Endothelial cell (in vitro differentiated cells): ENCODE data around the gene DNAJC1. TPM values are rescaled to one million over a fixed set of nuclear protein-coding genes. Genes with fewer than 3 reads are reported as not detected.

Source experiments
- DNase-seq: peaks from one replicate; pipeline ENCODE4 v3.0.0; 2021; ENCODE audit warnings: low spot score
- H3K27ac Mint-ChIP-seq: one replicate; pipeline ENCODE4 v1.8.0; 2021; ENCODE audit warnings: mixed read lengths, inconsistent platforms; ENCODE audit not compliant: unreplicated experiment
- H3K27me3 Mint-ChIP-seq: one replicate; pipeline ENCODE4 v1.8.0; 2021; ENCODE audit warnings: mild to moderate bottlenecking, moderate library complexity, mixed read lengths, inconsistent platforms; ENCODE audit not compliant: unreplicated experiment
- H3K36me3 Mint-ChIP-seq: one replicate; pipeline ENCODE4 v1.8.0; 2021; ENCODE audit warnings: mild to moderate bottlenecking, low read depth, mixed read lengths, inconsistent platforms; ENCODE audit not compliant: unreplicated experiment
- H3K4me1 Mint-ChIP-seq: one replicate; pipeline ENCODE4 v1.8.0; 2021; ENCODE audit warnings: mild to moderate bottlenecking, mixed read lengths, inconsistent platforms; ENCODE audit not compliant: unreplicated experiment
- H3K4me3 Mint-ChIP-seq: one replicate; pipeline ENCODE4 v1.8.0; 2021; ENCODE audit warnings: mild to moderate bottlenecking, mixed read lengths, inconsistent platforms; ENCODE audit not compliant: unreplicated experiment
- H3K9me3 Mint-ChIP-seq: one replicate; pipeline ENCODE4 v1.8.0; 2021; ENCODE audit warnings: mixed read lengths, inconsistent platforms; ENCODE audit not compliant: unreplicated experiment
- CTCF ChIP-seq: fragments of 200-600 bp; sonication (generic); IDR thresholded peaks from one replicate; pipeline ENCODE4 v1.5.0; 2021; ENCODE audit warnings: antibody characterized with exemption; ENCODE audit not compliant: unreplicated experiment
- total RNA-seq: library from RNA; stranded (reverse); fragmentation: NEBNext Ultra II Directional; extraction: Animal tissue kit (Norgen Biotek cat#: 25700); gene quantifications from one replicate; pipeline ENCODE4 v1.2.1, GENCODE V29; 2021; ENCODE audit not compliant: unreplicated experiment

Gene DNAJC1
- total RNA-seq, 1 donor from 2014 or later = 32.0 TPM

- Mint-ChIP-seq H3K27me3 (no peaks in the 10 kb centered on the region), H3K27ac (no peak overlapping the region), H3K4me1 (peaks cover 9% of the 10 kb centered on the region), H3K4me3 (no peak overlapping the region), H3K36me3 (peaks cover 28% of the 10 kb centered on the region), H3K9me3 (no peaks in the 10 kb centered on the region)
- DNase-seq = no peak
- TF ChIP-seq CTCF = no peak
Observed at GRCh38 chr10:21814866-21815265, 188.7 kb downstream of the DNAJC1 start.

DNA sequence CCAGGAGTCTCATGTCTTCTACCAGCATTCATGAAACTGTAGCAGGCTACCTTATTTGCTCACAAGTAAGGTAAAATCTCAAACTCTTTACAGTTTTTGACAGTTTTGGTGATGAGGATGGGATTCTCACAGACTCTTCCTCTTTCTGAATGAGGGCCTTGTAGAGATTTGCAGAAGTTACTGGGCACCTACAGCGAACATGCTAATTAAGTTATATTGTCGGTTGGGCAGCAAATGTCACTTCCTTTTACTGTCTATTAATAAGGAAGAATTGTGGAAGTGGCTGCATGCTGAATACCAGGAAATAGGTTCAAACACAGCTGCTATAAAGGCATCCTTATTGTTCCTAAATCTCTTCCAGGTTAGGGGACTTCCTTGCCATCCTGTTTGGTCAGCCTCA lies 189.6 kb downstream of the DNAJC1 start:
- H3K4me1 Mint-ChIP-seq = peaks cover 9% of the 10 kb centered on the region
- H3K4me3 Mint-ChIP-seq = no peak overlapping the region
- H3K9me3 Mint-ChIP-seq = no peaks in the 10 kb centered on the region
- H3K27ac Mint-ChIP-seq = no peak overlapping the region
- no peak for TF ChIP-seq CTCF
- DNase-seq = no peak
- no peaks in the 10 kb centered on the region for H3K27me3 Mint-ChIP-seq
- peaks cover 28% of the 10 kb centered on the region for H3K36me3 Mint-ChIP-seq

- no peak for TF ChIP-seq CTCF
- Mint-ChIP-seq H3K4me3 (no peak overlapping the region), H3K36me3 (peaks cover 14% of the 10 kb centered on the region), H3K4me1 (peaks cover 14% of the 10 kb centered on the region), H3K27me3 (no peaks in the 10 kb centered on the region), H3K27ac (no peak overlapping the region), H3K9me3 (no peaks in the 10 kb centered on the region)
- no peak for DNase-seq
Observed at GRCh38 chr10:21811245-21811585, 192.3 kb downstream of the DNAJC1 start.

GRCh38 chr10:21810582-21811244 lies 192.8 kb downstream of the DNAJC1 start:
- Mint-ChIP-seq H3K27me3 (no peaks in the 10 kb centered on the region), H3K4me3 (no peak overlapping the region), H3K4me1 (peaks cover 16% of the 10 kb centered on the region), H3K27ac (no peak overlapping the region), H3K9me3 (no peaks in the 10 kb centered on the region), H3K36me3 (peaks cover 14% of the 10 kb centered on the region)
- no peak for DNase-seq
- TF ChIP-seq CTCF = no peak

DNA sequence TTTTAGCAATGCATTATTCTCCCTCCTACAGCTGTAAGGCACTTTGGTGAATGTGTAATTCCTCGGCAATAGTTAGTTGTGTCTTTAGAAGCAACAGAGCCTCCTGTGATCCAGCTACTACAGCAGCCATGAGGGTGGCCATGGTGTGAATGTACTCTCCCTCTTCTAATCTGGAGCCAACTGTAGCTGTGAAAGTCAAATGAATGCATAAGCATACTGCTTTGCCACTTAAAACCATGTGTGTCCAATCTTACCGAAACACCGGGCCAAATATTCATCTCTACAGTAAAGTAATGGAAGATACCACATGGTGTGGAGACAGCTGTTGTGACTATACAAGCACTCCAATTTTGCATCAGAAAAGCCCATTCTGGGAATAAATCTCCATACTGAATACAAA lies 195.0 kb downstream of the DNAJC1 start:
- no peak for TF ChIP-seq CTCF

More for the DNA sequence above, 195.0 kb downstream of the DNAJC1 start:
- no peaks in the 10 kb centered on the region for H3K9me3 Mint-ChIP-seq
- no peak overlapping the region for H3K27ac Mint-ChIP-seq
- H3K27me3 Mint-ChIP-seq = no peaks in the 10 kb centered on the region
- peaks cover 9% of the 10 kb centered on the region for H3K4me1 Mint-ChIP-seq
- no peak overlapping the region for H3K4me3 Mint-ChIP-seq
- DNase-seq = no peak
- H3K36me3 Mint-ChIP-seq = no peaks in the 10 kb centered on the region
